MM.1S (cell line): ENCODE measurements around the gene CCDC167.

ENCODE experiments used
- DNase-seq: peaks from one replicate; pipeline ENCODE4 v3.0.0-alpha.2; 2015
- H2AFZ ChIP-seq: fragments of 300-600 bp; sonication (generic); 2 replicates; pipeline ENCODE4 v1.6.0; 2016; ENCODE audit warnings: antibody characterized with exemption, low read length
- H3F3A ChIP-seq: fragments of 300-600 bp; sonication (generic); 2 replicates; pipeline ENCODE4 v1.6.1; 2016; ENCODE audit warnings: mild to moderate bottlenecking, antibody characterized with exemption, low read length, moderate library complexity, mixed read lengths; ENCODE audit not compliant: insufficient read depth
- H3K27ac ChIP-seq: fragments of 300-600 bp; sonication (generic); 2 replicates; pipeline ENCODE4 v1.5.1; 2016; ENCODE audit warnings: mild to moderate bottlenecking, low read length
- H3K27me3 ChIP-seq: fragments of 300-600 bp; sonication (generic); replicated peaks from 2 replicates; pipeline ENCODE4 v1.6.0; 2016; ENCODE audit warnings: low read length; ENCODE audit not compliant: insufficient read depth
- H3K36me3 ChIP-seq: fragments of 300-600 bp; sonication (generic); replicated peaks from 2 replicates; pipeline ENCODE4 v1.6.1; 2016; ENCODE audit warnings: mild to moderate bottlenecking, low read length, mixed read lengths; ENCODE audit not compliant: insufficient read depth
- H3K4me1 ChIP-seq: fragments of 300-600 bp; sonication (generic); 2 replicates; pipeline ENCODE4 v1.6.1; 2016; ENCODE audit warnings: low read length, mixed read lengths
- H3K4me2 ChIP-seq: fragments of 300-600 bp; sonication (generic); 2 replicates; pipeline ENCODE4 v1.6.0; 2016; ENCODE audit warnings: low read depth, low read length
- H3K4me3 ChIP-seq: fragments of 300-600 bp; sonication (generic); 2 replicates; pipeline ENCODE4 v1.5.1; 2016; ENCODE audit warnings: low read length, mixed read lengths
- H3K79me2 ChIP-seq: fragments of 300-600 bp; sonication (generic); 2 replicates; pipeline ENCODE4 v1.6.1; 2016; ENCODE audit warnings: mixed run types, low read length, mixed read lengths
- H3K9ac ChIP-seq: fragments of 300-600 bp; sonication (generic); 2 replicates; pipeline ENCODE4 v1.6.1; 2016; ENCODE audit warnings: low read length, mixed read lengths
- H3K9me2 ChIP-seq: fragments of 300-600 bp; sonication (generic); replicated peaks from 2 replicates; pipeline ENCODE4 v1.6.1; 2016; ENCODE audit warnings: mild to moderate bottlenecking, low read length, mixed read lengths; ENCODE audit not compliant: insufficient read depth
- H3K9me3 ChIP-seq: fragments of 300-600 bp; sonication (generic); replicated peaks from 2 replicates; pipeline ENCODE4 v1.6.1; 2016; ENCODE audit warnings: mild to moderate bottlenecking, low read length, mixed read lengths; ENCODE audit not compliant: insufficient read depth
- H4K20me1 ChIP-seq: fragments of 300-600 bp; sonication (generic); 2 replicates; pipeline ENCODE4 v1.6.1; 2016; ENCODE audit warnings: mild to moderate bottlenecking, low read length, moderate library complexity, mixed read lengths; ENCODE audit not compliant: insufficient read depth
- CTCF ChIP-seq: fragments of 300-600 bp; sonication (generic); IDR thresholded peaks from 2 replicates; pipeline ENCODE4 v1.5.1; 2016; ENCODE audit warnings: antibody characterized with exemption, low read length, mixed read lengths
- EZH2 ChIP-seq: fragments of 300-600 bp; sonication (generic); optimal IDR thresholded peaks from 2 replicates; pipeline ENCODE3; 2017; ENCODE audit warnings: low read depth, mild to moderate bottlenecking, antibody characterized with exemption, low read length, mixed read lengths
- EZH2phosphoT487 ChIP-seq: fragments of 300-600 bp; sonication (generic); IDR thresholded peaks from 2 replicates; pipeline ENCODE4 v1.6.1; 2018; ENCODE audit warnings: antibody characterized with exemption, low read length

The CCDC167 gene

GRCh38 chr6:37507690-37508421 lies 8.2 kb upstream of the CCDC167 start:
- Histone ChIP-seq H3K27ac (peak overlapping the region; percentile 5; the same call in 1 of the 2 replicates), H3K4me3 (no peak overlapping the region), H3F3A (no peaks in the 10 kb centered on the region), H3K9me3 (no peaks in the 10 kb centered on the region), H2AFZ (no peak overlapping the region), H3K4me1 (no peaks in the 10 kb centered on the region), H3K27me3 (no peaks in the 10 kb centered on the region), H3K9ac (no peak overlapping the region), H3K4me2 (no peak overlapping the region), H4K20me1 (no peaks in the 10 kb centered on the region), H3K36me3 (no peaks in the 10 kb centered on the region), H3K79me2 (no peaks in the 10 kb centered on the region), H3K9me2 (no peaks in the 10 kb centered on the region)
- DNase-seq: peak; percentile 44
- no peak for TF ChIP-seq CTCF
- no peak for TF ChIP-seq EZH2phosphoT487
- TF ChIP-seq EZH2: no peak

- no peaks in the 10 kb centered on the region for H3K9me3 ChIP-seq
- H3K27ac ChIP-seq: no peak overlapping the region
- H3K9ac ChIP-seq: no peak overlapping the region
- H3K79me2 ChIP-seq: no peaks in the 10 kb centered on the region
- no peaks in the 10 kb centered on the region for H3K9me2 ChIP-seq
- TF ChIP-seq EZH2 (no peak), EZH2phosphoT487 (no peak), CTCF (no peak)
- DNase-seq: no peak
- no peaks in the 10 kb centered on the region for H3K36me3 ChIP-seq
- no peak overlapping the region for H3K4me3 ChIP-seq
- H3K4me2 ChIP-seq: no peak overlapping the region
- no peaks in the 10 kb centered on the region for H3K4me1 ChIP-seq
- H2AFZ ChIP-seq: no peak overlapping the region
- H4K20me1 ChIP-seq: no peaks in the 10 kb centered on the region
- no peaks in the 10 kb centered on the region for H3F3A ChIP-seq
- no peaks in the 10 kb centered on the region for H3K27me3 ChIP-seq
Measured at GRCh38 chr6:37507077-37507476, 7.4 kb upstream of the CCDC167 start.

DNA sequence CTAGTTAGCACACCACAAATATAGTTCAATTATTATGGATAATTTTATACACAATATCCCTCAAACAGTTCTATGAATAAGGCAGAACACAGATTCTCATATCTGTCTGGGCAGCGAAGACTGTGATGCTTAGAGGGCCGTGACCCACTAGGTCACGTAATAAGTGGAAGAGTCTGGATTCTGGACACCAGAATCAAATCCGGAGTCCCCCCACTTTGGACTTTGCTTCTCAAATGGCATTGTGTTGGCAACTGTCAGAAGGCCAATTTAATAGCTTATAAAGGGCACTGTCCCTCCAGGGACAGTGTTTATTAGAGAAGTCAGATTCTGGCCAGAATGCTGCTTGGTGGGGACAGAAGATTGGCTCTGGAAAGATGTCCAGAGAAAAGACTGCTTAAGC lies 6.8 kb upstream of the CCDC167 start:
- Histone ChIP-seq H3K4me1 (no peaks in the 10 kb centered on the region), H4K20me1 (no peaks in the 10 kb centered on the region), H3K9me2 (no peaks in the 10 kb centered on the region), H2AFZ (no peak overlapping the region), H3K27ac (no peak overlapping the region), H3F3A (no peaks in the 10 kb centered on the region), H3K79me2 (no peaks in the 10 kb centered on the region), H3K9ac (no peak overlapping the region), H3K4me3 (no peak overlapping the region), H3K36me3 (no peaks in the 10 kb centered on the region), H3K27me3 (no peaks in the 10 kb centered on the region), H3K4me2 (no peak overlapping the region), H3K9me3 (no peaks in the 10 kb centered on the region)
- TF ChIP-seq EZH2: no peak
- no peak for TF ChIP-seq EZH2phosphoT487
- TF ChIP-seq CTCF: no peak
- DNase-seq: no peak
